Sigmoid colon (tissue), 7 donors: ENCODE data around the gene SUSD4. TPM values are rescaled to one million over a fixed set of nuclear protein-coding genes. Genes with fewer than 3 reads are reported as not detected.

Experiments
- DNase-seq: peaks from one replicate; pipeline ENCODE4 v3.0.0-alpha.2; 2019
- H3K27ac ChIP-seq, 4 donors: fragments of 200-600 bp; sonication (generic); one replicate each; pipeline ENCODE4 v1.5.1; 2016 to 2019; ENCODE audit warnings: mild to moderate bottlenecking in 1 of 4
- H3K27me3 ChIP-seq, 3 donors: fragments of 200-600 bp; sonication (generic); one replicate each; pipeline ENCODE4 v1.5.1; 2019; ENCODE audit warnings: mild to moderate bottlenecking in 1 of 3
- H3K36me3 ChIP-seq, 4 donors: fragments of 200-600 bp; sonication (generic); one replicate each; pipeline ENCODE4 v1.5.1; 2016 to 2019
- H3K4me1 ChIP-seq, 4 donors: fragments of 200-600 bp; sonication (generic); one replicate each; pipeline ENCODE4 v1.5.1; 2017 to 2019
- H3K4me3 ChIP-seq, 4 donors: fragments of 200-600 bp; sonication (generic); one replicate each; pipeline ENCODE4 v1.5.1; 2017 to 2019; ENCODE audit warnings: mild to moderate bottlenecking in 2 of 4, moderate library complexity in 1 of 4
- H3K9me3 ChIP-seq, 4 donors: fragments of 200-600 bp in 3 of 4; sonication (generic) in 3 of 4; one replicate each; pipeline versions ENCODE4 v1.5.1 to v1.6.1; 2013 to 2019
- EP300 ChIP-seq, 4 donors: sonication (generic); formaldehyde crosslinking; IDR thresholded peaks; one replicate each; pipeline ENCODE4 v1.6.1; 2017; ENCODE audit warnings: antibody characterized with exemption in 4 of 4
- POLR2A ChIP-seq, 2 donors: fragments of 450-650 bp; IDR thresholded peaks; one replicate each; pipeline ENCODE4 v1.6.1; 2016; ENCODE audit warnings: antibody characterized with exemption in 2 of 2, mild to moderate bottlenecking in 2 of 2, moderate library complexity in 2 of 2
- POLR2AphosphoS5 ChIP-seq, 4 donors: sonication (generic); formaldehyde crosslinking; IDR thresholded peaks; one replicate each; pipeline ENCODE4 v1.6.1; 2017; ENCODE audit warnings: antibody characterized with exemption in 4 of 4
- WGBS, 2 donors: extraction: QIAGEN DNeasy Blood & Tissue Kit; methylation state at CpG; one replicate each; pipeline ENCODE4 v1.1.7; 2013; 5-methylcytosine and 5-hydroxymethylcytosine counted together
- intact Hi-C: fragments of 100-400 bp; cut with DNase I; formaldehyde crosslinking; loops from one replicate; pipeline ENCODE4 v1.15.1; 2023
- polyA plus RNA-seq, 3 donors: library from polyadenylated mRNA; stranded (reverse); fragments of 200-250 nt; gene quantifications; one replicate each; pipeline ENCODE4 v1.2.3, GENCODE V29; 2013
- total RNA-seq, 4 donors: library from RNA; depleted of rRNA; stranded (reverse); fragments of >200 nt; gene quantifications; one replicate each; pipeline ENCODE4 v1.1.0, GENCODE V29; 2016
- TF ChIP-seq, protein P1 (sequence below), 4 experiments: fragments of 450-650 bp in 3 of 4; fragments of 200-600 bp in 1 of 4; IDR thresholded peaks; one replicate each; pipeline ENCODE4 v1.5.1; 2016 to 2019; ENCODE audit warnings: antibody characterized with exemption in 4 of 4, mild to moderate bottlenecking in 3 of 4, moderate library complexity in 2 of 4
- donor health status: healthy with polysubstance abuse.
- donor health status: Bipolar disorder and iron deficiency.
- donor health status: healthy.

SUSD4 gene
- total and polyA plus RNA-seq, 7 donors = 0.57 to 3.9 (median 0.82) TPM; not detected in 1

DNA sequence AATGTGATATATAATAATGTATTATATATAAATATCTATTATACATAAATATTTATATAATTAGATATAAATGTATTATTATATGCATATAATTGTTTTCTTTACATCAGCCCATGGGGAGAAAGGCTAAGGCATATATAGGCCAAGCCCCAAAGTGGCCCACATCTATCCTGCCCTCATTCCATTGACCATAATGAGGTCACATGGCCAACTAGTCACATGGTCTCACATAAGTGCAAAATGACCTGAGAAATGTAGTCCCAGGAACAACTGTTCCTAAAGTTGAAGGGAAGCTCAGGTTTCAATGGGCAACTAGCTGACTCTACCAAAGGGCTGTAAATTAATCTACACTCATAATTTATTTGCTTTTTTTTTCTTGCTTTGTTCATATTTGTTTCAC lies 14.8 kb upstream of the SUSD4 start:
- TF ChIP-seq EP300 (IDR thresholded peaks at IDR 0.05) = no peak
- no peak for TF ChIP-seq POLR2A (IDR thresholded peaks at IDR 0.05)
- no peak for TF ChIP-seq POLR2AphosphoS5 (IDR thresholded peaks at IDR 0.05)
- TF ChIP-seq, protein P1, sequence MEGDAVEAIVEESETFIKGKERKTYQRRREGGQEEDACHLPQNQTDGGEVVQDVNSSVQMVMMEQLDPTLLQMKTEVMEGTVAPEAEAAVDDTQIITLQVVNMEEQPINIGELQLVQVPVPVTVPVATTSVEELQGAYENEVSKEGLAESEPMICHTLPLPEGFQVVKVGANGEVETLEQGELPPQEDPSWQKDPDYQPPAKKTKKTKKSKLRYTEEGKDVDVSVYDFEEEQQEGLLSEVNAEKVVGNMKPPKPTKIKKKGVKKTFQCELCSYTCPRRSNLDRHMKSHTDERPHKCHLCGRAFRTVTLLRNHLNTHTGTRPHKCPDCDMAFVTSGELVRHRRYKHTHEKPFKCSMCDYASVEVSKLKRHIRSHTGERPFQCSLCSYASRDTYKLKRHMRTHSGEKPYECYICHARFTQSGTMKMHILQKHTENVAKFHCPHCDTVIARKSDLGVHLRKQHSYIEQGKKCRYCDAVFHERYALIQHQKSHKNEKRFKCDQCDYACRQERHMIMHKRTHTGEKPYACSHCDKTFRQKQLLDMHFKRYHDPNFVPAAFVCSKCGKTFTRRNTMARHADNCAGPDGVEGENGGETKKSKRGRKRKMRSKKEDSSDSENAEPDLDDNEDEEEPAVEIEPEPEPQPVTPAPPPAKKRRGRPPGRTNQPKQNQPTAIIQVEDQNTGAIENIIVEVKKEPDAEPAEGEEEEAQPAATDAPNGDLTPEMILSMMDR (IDR thresholded peaks at IDR 0.05) = no peak
- Histone ChIP-seq H3K9me3 (peaks cover 0 to 7% (median 0%) of the 10 kb centered on the region in 4 donors), H3K27me3 (peaks cover 0 to 6% (median 0%) of the 10 kb centered on the region in 3 donors), H3K36me3 (no peaks in the 10 kb centered on the region), H3K27ac (no peak overlapping the region), H3K4me3 (no peak overlapping the region), H3K4me1 (no peaks in the 10 kb centered on the region)
- no peak for DNase-seq
- intact Hi-C loops = no loop called here

DNA sequence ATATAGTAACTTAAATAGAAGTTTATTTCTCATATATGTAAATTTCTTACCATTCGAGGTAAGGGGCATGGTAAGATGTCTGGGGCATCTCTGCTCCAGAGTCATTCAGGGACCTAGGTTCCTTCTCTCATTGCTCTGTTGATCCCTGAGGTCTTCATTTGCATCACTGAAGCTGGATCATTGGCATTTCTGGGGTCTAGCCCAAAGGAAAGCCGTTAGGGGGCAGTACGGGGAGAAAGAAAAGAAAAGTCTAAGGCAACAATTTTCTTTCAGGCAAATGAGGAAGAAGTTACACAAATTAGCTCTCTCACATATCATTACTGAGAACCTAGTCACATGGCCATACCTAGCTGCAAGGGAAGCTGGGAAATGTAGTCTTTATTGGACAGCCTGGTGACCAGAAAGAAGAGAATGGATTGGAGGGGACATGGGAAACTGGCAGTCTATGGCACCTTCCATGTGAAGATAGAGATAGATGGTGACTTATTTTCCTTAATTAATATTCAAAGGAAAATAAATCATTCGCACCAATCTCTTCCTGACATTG lies 10.2 kb upstream of the SUSD4 start:
- WGBS, 2 donors = 81% methylated on average over 4 of the region's 4 CpGs
- H3K9me3 ChIP-seq = peaks cover 0 to 7% (median 0%) of the 10 kb centered on the region in 4 donors
- intact Hi-C loops = no loop called here
- TF ChIP-seq POLR2A (IDR thresholded peaks at IDR 0.05) = no peak
- TF ChIP-seq EP300 (IDR thresholded peaks at IDR 0.05) = no peak
- TF ChIP-seq POLR2AphosphoS5 (IDR thresholded peaks at IDR 0.05) = no peak
- TF ChIP-seq, protein P1 (IDR thresholded peaks at IDR 0.05) = no peak
- no peaks in the 10 kb centered on the region for H3K4me1 ChIP-seq
- DNase-seq = no peak
- H3K36me3 ChIP-seq = no peaks in the 10 kb centered on the region
- H3K27ac ChIP-seq = no peak overlapping the region
- no peak overlapping the region for H3K4me3 ChIP-seq
- H3K27me3 ChIP-seq = peaks cover 0 to 6% (median 0%) of the 10 kb centered on the region in 3 donors

DNA sequence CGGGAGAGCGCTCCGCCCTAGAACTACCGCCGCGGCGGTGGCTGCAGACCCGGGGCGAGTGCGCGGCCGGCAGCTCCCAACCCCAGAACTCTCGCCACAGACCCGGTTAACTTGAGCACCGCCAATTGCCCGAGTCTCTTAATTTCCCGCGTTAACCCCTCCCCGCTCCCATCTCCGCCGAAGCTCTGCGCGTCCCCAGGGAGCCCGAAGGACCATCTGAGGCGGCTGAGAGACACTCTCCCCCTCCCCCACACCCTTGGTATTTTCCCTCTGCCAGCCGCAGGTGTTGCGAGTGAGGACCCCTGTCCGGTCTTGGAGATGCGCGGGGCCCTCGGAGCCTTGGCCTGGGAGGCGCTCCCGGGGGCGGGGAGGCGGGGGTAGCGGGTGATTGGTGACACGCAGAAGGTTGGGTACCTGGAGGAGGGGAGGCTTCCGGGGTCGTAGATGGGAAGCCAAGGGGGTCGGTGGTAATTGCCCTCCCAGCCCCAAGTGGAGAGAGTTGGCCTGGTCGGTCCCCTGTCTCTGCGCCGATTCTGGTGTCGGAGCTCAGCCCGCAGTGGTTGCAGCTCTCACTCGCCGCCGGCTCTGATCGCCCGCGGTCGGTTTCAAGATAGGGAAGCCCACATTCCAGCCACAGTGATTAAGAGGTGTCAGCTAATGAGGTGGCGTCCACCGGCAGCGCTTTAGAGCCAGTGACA lies 858 bp upstream of the SUSD4 start:
- DNase-seq = no peak
- Histone ChIP-seq H3K27ac (no peak overlapping the region), H3K4me1 (peaks cover 0 to 25% (median 22%) of the 10 kb centered on the region in 4 donors), H3K27me3 (peaks cover 0 to 13% (median 0%) of the 10 kb centered on the region in 3 donors), H3K36me3 (no peaks in the 10 kb centered on the region), H3K4me3 (peak overlapping the region; percentile 14 to 58 (median 58)), H3K9me3 (no peaks in the 10 kb centered on the region)
- WGBS, 2 donors = 1 to 2% methylated on average over 55 of the region's 55 CpGs
- intact Hi-C loops = loop anchor here (5.0 kb wide), 1 partner anchor 223 kb away; the partner anchor contains the start of gene TLR5
- TF ChIP-seq POLR2A (IDR thresholded peaks at IDR 0.05) = no peak
- TF ChIP-seq, protein P1 (IDR thresholded peaks at IDR 0.05) = no peak
- no peak for TF ChIP-seq EP300 (IDR thresholded peaks at IDR 0.05)
- TF ChIP-seq POLR2AphosphoS5 (IDR thresholded peaks at IDR 0.05) = no peak

DNA sequence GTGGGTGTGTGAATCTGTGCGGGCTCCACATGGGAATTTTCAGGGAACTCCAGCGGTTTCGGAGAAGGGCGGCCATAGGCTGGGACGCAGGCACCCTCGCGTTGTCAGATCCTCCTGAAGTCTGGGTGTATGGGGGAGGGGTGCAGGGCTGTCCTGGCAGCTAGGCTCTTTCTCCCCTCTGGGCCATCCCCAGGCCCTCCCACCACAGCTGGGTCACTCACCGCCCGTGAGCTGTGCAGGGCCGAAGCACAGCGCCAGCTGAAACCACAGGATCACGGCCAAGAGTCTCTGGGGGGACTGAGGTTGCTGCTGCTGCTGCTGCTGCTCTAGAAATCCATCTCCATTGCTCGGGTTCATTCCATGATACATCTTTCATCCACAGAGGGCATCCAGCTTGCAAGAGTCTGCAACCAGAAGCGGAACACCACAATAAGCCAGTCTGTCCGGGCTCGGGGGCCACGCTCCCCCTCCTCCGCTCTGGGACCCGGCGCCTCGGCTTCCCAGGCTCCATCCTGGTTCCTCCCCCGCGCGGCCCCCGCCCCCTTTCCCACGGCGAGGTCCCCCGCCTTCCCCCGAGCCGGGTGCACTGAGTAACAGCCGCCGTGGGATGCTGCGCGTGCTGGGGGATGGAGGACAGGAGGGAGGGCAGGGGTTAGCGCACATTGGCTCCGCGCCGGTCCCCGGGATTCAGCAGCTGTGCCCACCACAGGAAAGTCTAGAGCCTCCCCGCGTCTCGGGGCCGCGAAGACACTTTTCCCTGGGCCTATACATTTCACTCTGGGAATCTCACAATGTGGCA lies 720 bp downstream of the SUSD4 start:
- intact Hi-C loops = loop anchor here (5.0 kb wide), 1 partner anchor 221 kb away; the partner anchor contains the start of gene TLR5
- Histone ChIP-seq H3K4me1 (peaks cover 0 to 25% (median 22%) of the 10 kb centered on the region in 4 donors), H3K27ac (peak overlapping the region in 2 of 4 donors; percentile 44 to 46), H3K27me3 (peaks cover 0 to 13% (median 0%) of the 10 kb centered on the region in 3 donors), H3K4me3 (peak overlapping the region; percentile 35 to 58 (median 58)), H3K36me3 (no peaks in the 10 kb centered on the region), H3K9me3 (no peaks in the 10 kb centered on the region)
- DNase-seq = no peak
- TF ChIP-seq POLR2AphosphoS5 (IDR thresholded peaks at IDR 0.05) (no peak), EP300 (IDR thresholded peaks at IDR 0.05) (no peak), POLR2A (IDR thresholded peaks at IDR 0.05) (no peak)
- TF ChIP-seq, protein P1 (IDR thresholded peaks at IDR 0.05) = no peak
- WGBS, 2 donors = 2 to 3% methylated on average over 44 of the region's 44 CpGs
